Spleen (tissue), 11 donors: ENCODE measurements around the gene HCAR2. TPM values are rescaled to one million over a fixed set of nuclear protein-coding genes. Genes with fewer than 3 reads are reported as not detected.

Experiments
- DNase-seq: peaks from one replicate; pipeline ENCODE4 v3.0.0-alpha.2; 2020
- H3K27ac ChIP-seq, 8 donors: fragments of 200-600 bp; sonication (generic) in 7 of 8; 1 replicate in 4 of 8; 2 replicates in 4 of 8; pipeline versions ENCODE4 v1.5.0 to v1.8.0; 2016 to 2021; ENCODE audit warnings: inconsistent platforms in 4 of 8, mild to moderate bottlenecking in 4 of 8, moderate library complexity in 1 of 8
- H3K27me3 ChIP-seq, 7 donors: fragments of 200-600 bp; sonication (generic) in 6 of 7; replicated peaks in 1 of 7; 1 replicate in 4 of 7; 2 replicates in 3 of 7; pipeline versions ENCODE4 v1.5.0 to v1.8.0; 2016 to 2021; ENCODE audit warnings: inconsistent platforms in 3 of 7, mild to moderate bottlenecking in 1 of 7
- H3K36me3 ChIP-seq, 6 donors: fragments of 200-600 bp; sonication (generic) in 5 of 6; 1 replicate in 4 of 6; 2 replicates in 2 of 6; pipeline versions ENCODE4 v1.5.0 to v1.8.0; 2016 to 2021; ENCODE audit warnings: inconsistent platforms in 2 of 6
- H3K4me1 ChIP-seq, 6 donors: fragments of 200-600 bp; sonication (generic) in 5 of 6; 1 replicate in 3 of 6; 2 replicates in 3 of 6; pipeline versions ENCODE4 v1.5.0 to v1.8.0; 2016 to 2021; ENCODE audit warnings: inconsistent platforms in 3 of 6
- H3K4me3 ChIP-seq, 8 donors: fragments of 200-600 bp; sonication (generic) in 7 of 8; 1 replicate in 4 of 8; 2 replicates in 4 of 8; pipeline versions ENCODE4 v1.5.0 to v1.8.0; 2016 to 2021; ENCODE audit warnings: inconsistent platforms in 4 of 8, mild to moderate bottlenecking in 4 of 8, moderate library complexity in 2 of 8
- H3K9me3 ChIP-seq, 8 donors: fragments of 200-600 bp; sonication (generic) in 7 of 8; 1 replicate in 4 of 8; 2 replicates in 4 of 8; pipeline versions ENCODE4 v1.5.0 to v1.8.0; 2016 to 2021; ENCODE audit warnings: inconsistent platforms in 4 of 8
- POLR2A ChIP-seq, 3 donors: fragments of 450-650 bp; IDR thresholded peaks; one replicate each; pipeline ENCODE4 v1.5.1; 2017; ENCODE audit warnings: antibody characterized with exemption in 3 of 3, mild to moderate bottlenecking in 1 of 3
- POLR2AphosphoS5 ChIP-seq, 3 donors: sonication (generic); formaldehyde crosslinking; IDR thresholded peaks; one replicate each; pipeline ENCODE4 v1.5.1; 2017; ENCODE audit warnings: antibody characterized with exemption in 3 of 3
- WGBS, 5 donors: extraction: QIAGEN DNeasy Blood & Tissue Kit in 3 of 5; methylation state at CpG; one replicate each; pipeline versions ENCODE4 v1.1.5 to v1.1.7; 2013 to 2018; 5-methylcytosine and 5-hydroxymethylcytosine counted together
- intact Hi-C: fragments of 100-400 bp; cut with DNase I; formaldehyde crosslinking; loops from one replicate; pipeline ENCODE4 v1.15.0; 2023; ENCODE audit warnings: low total_unique reads
- polyA plus RNA-seq, 3 donors: library from polyadenylated mRNA; stranded (reverse); fragments of 200-250 nt; gene quantifications; one replicate each; pipeline ENCODE4 v1.2.1, GENCODE V29; 2013
- total RNA-seq, 7 donors: library from RNA; depleted of rRNA in 3 of 7; stranded (reverse); fragments of >200 nt in 3 of 7; fragmentation: NEBNext Ultra II Directional in 4 of 7; extraction: Animal tissue kit (Norgen Biotek cat#: 25700) in 4 of 7; gene quantifications; one replicate each; pipeline versions ENCODE4 v1.1.0 to v1.2.1, GENCODE V29; 2016 to 2021
- TF ChIP-seq, protein P1 (sequence below), 11 experiments: fragments of 200-600 bp in 7 of 11; fragments of 450-650 bp in 4 of 11; sonication (generic) in 4 of 11; IDR thresholded peaks in 8 of 11; conservative IDR thresholded peaks in 3 of 11; 1 replicate in 7 of 11; 2 replicates in 4 of 11; pipeline versions ENCODE4 v1.4.0 to v1.8.0; 2016 to 2021; ENCODE audit warnings: antibody characterized with exemption in 11 of 11, inconsistent platforms in 4 of 11, mild to moderate bottlenecking in 1 of 11
- donor health status: healthy with polysubstance abuse.
- donor health status: DM: no; HTN: no; CAD: no; lungs with moderate emphysema.
- donor health status: DM: no; HTN: no; CAD: no.
- donor health status: Bipolar disorder and iron deficiency.
- donor health status: healthy.
- donor health status: DM: no; HTN: no; CAD: no.
- donor health status: DM: yes; HTN: yes; CAD: no.

Gene HCAR2
- total and polyA plus RNA-seq, 10 donors = 0.53 to 43.0 (median 16.5) TPM

DNA sequence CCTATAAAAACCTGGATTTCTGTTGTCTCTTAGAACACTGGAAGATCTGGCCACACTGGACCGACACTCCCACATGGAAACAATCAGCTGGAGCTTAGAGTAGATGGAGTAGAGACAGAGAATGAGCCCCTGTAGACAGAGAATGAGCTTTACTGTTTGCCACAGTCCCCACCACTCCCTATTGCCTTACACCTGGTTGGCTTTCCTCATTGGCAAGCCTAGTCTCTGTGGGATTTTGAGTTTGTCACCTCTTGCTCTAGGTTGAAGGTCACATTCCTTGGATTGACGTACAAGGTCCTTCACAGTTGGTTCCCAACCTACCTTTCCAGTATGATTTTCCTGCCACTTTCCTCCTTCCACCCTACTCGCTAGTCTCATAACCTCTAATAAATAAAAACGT, 29.5 kb upstream of the HCAR2 start:
- Histone ChIP-seq H3K4me1 (peaks cover 0 to 31% (median 18%) of the 10 kb centered on the region in 6 donors), H3K9me3 (no peaks in the 10 kb centered on the region), H3K27me3 (peaks cover 0 to 7% (median 0%) of the 10 kb centered on the region in 7 donors), H3K36me3 (no peaks in the 10 kb centered on the region), H3K4me3 (no peak overlapping the region), H3K27ac (peak overlapping the region in 6 of 8 donors; percentile 14 to 75 (median 55))
- no peak for DNase-seq
- TF ChIP-seq, protein P1, sequence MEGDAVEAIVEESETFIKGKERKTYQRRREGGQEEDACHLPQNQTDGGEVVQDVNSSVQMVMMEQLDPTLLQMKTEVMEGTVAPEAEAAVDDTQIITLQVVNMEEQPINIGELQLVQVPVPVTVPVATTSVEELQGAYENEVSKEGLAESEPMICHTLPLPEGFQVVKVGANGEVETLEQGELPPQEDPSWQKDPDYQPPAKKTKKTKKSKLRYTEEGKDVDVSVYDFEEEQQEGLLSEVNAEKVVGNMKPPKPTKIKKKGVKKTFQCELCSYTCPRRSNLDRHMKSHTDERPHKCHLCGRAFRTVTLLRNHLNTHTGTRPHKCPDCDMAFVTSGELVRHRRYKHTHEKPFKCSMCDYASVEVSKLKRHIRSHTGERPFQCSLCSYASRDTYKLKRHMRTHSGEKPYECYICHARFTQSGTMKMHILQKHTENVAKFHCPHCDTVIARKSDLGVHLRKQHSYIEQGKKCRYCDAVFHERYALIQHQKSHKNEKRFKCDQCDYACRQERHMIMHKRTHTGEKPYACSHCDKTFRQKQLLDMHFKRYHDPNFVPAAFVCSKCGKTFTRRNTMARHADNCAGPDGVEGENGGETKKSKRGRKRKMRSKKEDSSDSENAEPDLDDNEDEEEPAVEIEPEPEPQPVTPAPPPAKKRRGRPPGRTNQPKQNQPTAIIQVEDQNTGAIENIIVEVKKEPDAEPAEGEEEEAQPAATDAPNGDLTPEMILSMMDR (IDR thresholded peaks at IDR 0.05 in 8 of 11, conservative IDR thresholded peaks at IDR 0.05 in 3 of 11) = no peak
- no peak for TF ChIP-seq POLR2A (IDR thresholded peaks at IDR 0.05)
- no peak for TF ChIP-seq POLR2AphosphoS5 (IDR thresholded peaks at IDR 0.05)
- WGBS, 5 donors = 89 to 96% (median 91%) methylated on average over 4 of the region's 4 CpGs
- intact Hi-C loops = no loop called here

DNA sequence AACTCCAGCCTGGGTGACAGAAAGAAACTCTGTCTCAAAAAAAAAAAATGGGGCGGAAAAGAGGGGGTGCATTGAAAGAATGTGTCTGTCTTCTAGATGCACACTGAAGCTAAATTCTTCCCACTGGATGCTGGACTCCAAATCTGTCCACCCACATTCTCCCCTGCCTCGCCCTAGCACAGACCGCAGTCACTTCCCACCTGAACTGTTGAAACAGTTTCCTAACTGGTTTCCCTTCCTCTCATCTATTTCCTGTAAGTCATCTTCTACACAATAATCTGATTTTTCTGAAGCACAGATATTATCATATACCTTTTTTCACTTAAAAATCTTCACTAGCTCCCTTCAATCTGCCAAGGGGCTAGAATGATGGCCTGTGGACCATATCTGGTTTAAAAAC, 29.0 kb upstream of the HCAR2 start:
- H3K27ac ChIP-seq = peak overlapping the region in 7 of 8 donors; percentile 14 to 75 (median 39)
- no peaks in the 10 kb centered on the region for H3K36me3 ChIP-seq
- 36 to 53% (median 45%) methylated on average over 3 of the region's 3 CpGs for WGBS, 5 donors
- TF ChIP-seq, protein P1 (IDR thresholded peaks at IDR 0.05 in 8 of 11, conservative IDR thresholded peaks at IDR 0.05 in 3 of 11) = no peak
- TF ChIP-seq POLR2AphosphoS5 (IDR thresholded peaks at IDR 0.05) (no peak), POLR2A (IDR thresholded peaks at IDR 0.05) (no peak)
- no peak overlapping the region for H3K4me3 ChIP-seq
- intact Hi-C loops = no loop called here
- peak; percentile 37 for DNase-seq
- H3K9me3 ChIP-seq = no peaks in the 10 kb centered on the region
- peaks cover 0 to 31% (median 18%) of the 10 kb centered on the region in 6 donors for H3K4me1 ChIP-seq
- H3K27me3 ChIP-seq = peaks cover 0 to 7% (median 0%) of the 10 kb centered on the region in 7 donors

DNA sequence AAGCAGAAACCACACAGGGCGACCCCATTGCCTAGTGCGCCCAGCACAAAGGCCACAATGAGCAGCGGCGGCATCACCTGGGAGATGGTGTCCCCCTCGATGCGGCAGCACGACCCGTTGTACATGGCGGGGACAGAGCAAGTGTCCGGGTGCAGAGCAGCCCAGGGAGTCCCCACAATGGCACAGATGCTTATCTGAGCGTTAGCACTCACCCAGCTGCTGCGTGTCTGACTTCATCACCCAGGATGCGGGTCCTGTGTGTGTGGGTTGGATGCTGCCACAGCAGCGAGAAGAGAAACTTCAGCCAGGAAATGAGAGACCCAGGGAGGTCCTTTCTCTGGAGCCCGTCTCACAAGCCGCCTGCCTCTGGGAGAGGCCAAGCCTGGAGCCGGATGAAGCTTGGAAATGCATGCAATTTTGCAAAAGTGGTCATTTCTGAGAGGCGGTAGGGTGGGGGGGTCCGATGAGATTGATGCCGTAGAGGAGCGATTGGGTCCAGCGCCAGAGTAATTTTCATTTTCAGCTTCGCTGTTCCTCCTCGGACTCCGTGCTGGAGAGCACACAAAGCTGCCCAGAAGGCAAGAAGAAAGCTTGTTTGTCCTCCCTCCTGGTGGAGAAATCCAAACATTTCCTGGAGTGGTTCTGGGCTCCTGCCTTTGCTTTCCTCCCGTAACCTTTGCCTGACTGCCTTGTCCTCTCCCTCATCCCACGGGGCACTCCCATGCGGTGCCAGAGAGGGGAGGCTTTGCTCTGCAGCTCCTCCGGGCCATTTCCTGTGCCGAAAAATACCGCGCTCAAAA, 27.3 kb upstream of the HCAR2 start, which contains the start of gene HCAR1:
TSS of gene HCAR1 (minus strand) at position 630 of the 800 bp plus-strand sequence. CDS start at position 125, 505 bp downstream.
- peak; percentile 54 for DNase-seq
- peak; percentile 34 to 54 (median 34) for TF ChIP-seq POLR2AphosphoS5 (IDR thresholded peaks at IDR 0.05)
- TF ChIP-seq, protein P1 (IDR thresholded peaks at IDR 0.05 in 8 of 11, conservative IDR thresholded peaks at IDR 0.05 in 3 of 11) = no peak
- no peaks in the 10 kb centered on the region for H3K9me3 ChIP-seq
- intact Hi-C loops = no loop called here
- 62 to 79% (median 70%) methylated on average over 25 to 32 of the region's 32 CpGs for WGBS, 5 donors
- peak within 1 kb of the TSS in 7 of 8 donors; percentile 3 to 53 (median 30) for H3K4me3 ChIP-seq
- peak within 1 kb of the TSS in 7 of 8 donors; percentile 48 to 75 (median 71) for H3K27ac ChIP-seq
- H3K36me3 ChIP-seq = no peaks in the 10 kb centered on the region
- peaks cover 0 to 42% (median 30%) of the 10 kb centered on the region in 6 donors for H3K4me1 ChIP-seq
- H3K27me3 ChIP-seq = peaks cover 0 to 7% (median 0%) of the 10 kb centered on the region in 7 donors

DNA sequence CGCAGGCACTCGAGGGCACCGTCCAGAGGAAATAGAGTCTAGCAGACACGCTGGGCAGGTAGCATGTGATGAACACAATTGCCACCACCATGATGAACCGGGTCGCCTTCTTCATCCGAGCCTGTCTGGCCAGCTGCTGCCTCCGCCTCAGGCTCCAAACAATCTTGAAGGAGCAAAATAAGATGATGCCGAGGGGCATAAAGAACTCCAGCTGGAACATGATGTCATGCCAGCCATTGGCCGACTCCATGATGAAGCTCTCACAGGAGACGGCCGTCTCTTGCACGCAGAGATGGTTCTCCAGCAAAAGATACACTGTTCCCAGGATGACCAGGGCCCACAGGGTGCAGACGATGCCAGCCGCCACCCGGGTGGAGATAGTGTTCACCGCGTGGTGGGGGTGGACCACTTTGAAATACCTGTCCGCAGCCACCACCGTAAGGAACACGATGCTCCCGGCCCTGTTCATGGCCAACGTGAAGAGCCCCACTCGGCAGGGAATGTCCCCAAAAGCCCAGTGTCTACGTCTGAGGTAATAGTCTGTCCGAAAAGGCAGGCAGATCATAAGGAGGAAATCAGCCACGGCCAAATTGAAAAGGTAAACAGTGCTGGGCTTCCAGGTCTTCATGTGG, 26.5 kb upstream of the HCAR2 start:
- Histone ChIP-seq H3K27ac (peak overlapping the region in 7 of 8 donors; percentile 48 to 75 (median 71)), H3K36me3 (no peaks in the 10 kb centered on the region), H3K9me3 (no peaks in the 10 kb centered on the region), H3K27me3 (peaks cover 0 to 7% (median 0%) of the 10 kb centered on the region in 7 donors), H3K4me3 (peak overlapping the region in 6 of 8 donors; percentile 18 to 53 (median 34)), H3K4me1 (peaks cover 0 to 49% (median 34%) of the 10 kb centered on the region in 6 donors)
- intact Hi-C loops = no loop called here
- TF ChIP-seq, protein P1 (IDR thresholded peaks at IDR 0.05 in 8 of 11, conservative IDR thresholded peaks at IDR 0.05 in 3 of 11) = no peak
- no peak for TF ChIP-seq POLR2A (IDR thresholded peaks at IDR 0.05)
- no peak for TF ChIP-seq POLR2AphosphoS5 (IDR thresholded peaks at IDR 0.05)
- 83 to 96% (median 91%) methylated on average over 20 to 27 of the region's 27 CpGs for WGBS, 5 donors
- DNase-seq = no peak
